Right kidney (tissue), 1 donor: ENCODE measurements around the gene PCDHB10.
"Not testable (repeated sequence)": the region's sequence is repeated elsewhere in the genome, so short reads cannot be mapped to it uniquely, and the experiment has no call there.

Source experiments
- DNase-seq: peaks from one replicate; pipeline ENCODE4 v3.0.0-alpha.2; 2016

Gene PCDHB10

GRCh38 chr5:141184117-141184855, 7.9 kb upstream of the PCDHB10 start:
- not testable (repeated sequence) for DNase-seq

DNA sequence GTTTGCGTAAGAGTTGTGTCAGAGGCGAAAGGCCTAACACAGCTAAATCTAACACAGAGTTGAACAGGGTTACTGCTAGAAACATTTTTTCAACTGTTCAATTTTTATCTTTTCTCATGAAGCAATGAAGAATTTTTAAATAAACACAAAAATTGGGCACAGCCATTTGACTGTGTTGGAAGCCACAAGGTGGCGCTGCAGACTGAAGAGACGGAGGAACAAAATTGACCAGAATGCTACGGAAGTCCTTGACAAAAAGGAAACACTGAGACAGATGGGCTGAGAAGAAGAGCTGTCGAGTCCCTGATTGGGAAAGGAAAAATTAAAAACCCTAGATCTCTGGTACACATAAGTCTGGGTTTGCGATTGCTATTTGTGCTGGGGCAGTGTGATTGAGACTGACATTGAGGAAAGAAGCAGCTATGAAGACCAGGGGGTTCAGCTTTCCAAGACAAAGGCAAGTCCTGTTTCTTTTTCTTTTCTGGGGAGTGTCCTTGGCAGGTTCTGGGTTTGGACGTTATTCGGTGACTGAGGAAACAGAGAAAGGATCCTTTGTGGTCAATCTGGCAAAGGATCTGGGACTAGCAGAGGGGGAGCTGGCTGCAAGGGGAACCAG, 5.1 kb upstream of the PCDHB10 start, which contains the start of gene PCDHB9:
Gene PCDHB9, plus strand, starts transcription at position 265 of the 616 bp plus-strand sequence. Its CDS starts 158 bp downstream, at position 423.
- DNase-seq, result no peak

DNA sequence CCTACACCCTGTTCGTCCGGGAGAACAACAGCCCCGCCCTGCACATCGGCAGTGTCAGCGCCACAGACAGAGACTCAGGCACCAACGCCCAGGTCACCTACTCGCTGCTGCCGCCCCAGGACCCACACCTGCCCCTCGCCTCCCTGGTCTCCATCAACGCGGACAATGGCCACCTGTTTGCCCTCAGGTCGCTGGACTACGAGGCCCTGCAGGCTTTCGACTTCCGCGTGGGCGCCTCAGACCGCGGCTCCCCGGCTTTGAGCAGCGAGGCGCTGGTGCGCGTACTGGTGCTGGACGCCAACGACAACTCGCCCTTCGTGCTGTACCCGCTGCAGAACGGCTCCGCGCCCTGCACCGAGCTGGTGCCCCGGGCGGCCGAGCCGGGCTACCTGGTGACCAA, 3.5 kb upstream of the PCDHB10 start:
- DNase-seq, result not testable (repeated sequence)

- DNase-seq, result not testable (repeated sequence)
Measured at GRCh38 chr5:141189131-141189530, 3.0 kb upstream of the PCDHB10 start.

DNA sequence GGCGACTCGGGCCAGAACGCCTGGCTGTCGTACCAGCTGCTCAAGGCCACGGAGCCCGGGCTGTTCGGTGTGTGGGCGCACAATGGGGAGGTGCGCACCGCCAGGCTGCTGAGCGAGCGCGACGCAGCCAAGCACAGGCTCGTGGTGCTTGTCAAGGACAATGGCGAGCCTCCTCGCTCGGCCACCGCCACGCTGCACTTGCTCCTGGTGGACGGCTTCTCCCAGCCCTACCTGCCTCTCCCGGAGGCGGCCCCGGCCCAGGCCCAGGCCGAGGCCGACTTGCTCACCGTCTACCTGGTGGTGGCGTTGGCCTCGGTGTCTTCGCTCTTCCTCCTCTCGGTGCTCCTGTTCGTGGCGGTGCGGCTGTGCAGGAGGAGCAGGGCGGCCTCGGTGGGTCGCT, 2.2 kb downstream of the PCDHB10 start:
- DNase-seq, result not testable (repeated sequence)

GRCh38 chr5:141196363-141196762, 4.2 kb downstream of the PCDHB10 start:
- DNase-seq, result no peak

- no peak for DNase-seq
Measured at GRCh38 chr5:141199359-141200235, 7.4 kb downstream of the PCDHB10 start, which contains the start of gene PCDHB11. PCDHB11 (plus strand) TSS chr5:141199627; CDS start chr5:141199775, 148 bp downstream.

DNA sequence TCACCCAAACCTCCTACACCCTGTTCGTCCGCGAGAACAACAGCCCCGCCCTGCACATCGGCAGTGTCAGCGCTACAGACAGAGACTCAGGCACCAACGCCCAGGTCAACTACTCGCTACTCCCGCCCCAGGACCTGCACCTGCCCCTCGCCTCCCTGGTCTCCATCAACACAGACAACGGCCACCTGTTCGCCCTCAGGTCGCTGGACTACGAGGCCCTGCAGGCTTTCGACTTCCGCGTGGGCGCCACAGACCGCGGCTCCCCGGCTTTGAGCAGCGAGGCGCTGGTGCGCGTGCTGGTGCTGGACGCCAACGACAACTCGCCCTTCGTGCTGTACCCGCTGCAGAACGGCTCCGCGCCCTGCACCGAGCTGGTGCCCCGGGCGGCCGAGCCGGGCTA, 9.0 kb downstream of the PCDHB10 start:
- DNase-seq, result not testable (repeated sequence)

DNA sequence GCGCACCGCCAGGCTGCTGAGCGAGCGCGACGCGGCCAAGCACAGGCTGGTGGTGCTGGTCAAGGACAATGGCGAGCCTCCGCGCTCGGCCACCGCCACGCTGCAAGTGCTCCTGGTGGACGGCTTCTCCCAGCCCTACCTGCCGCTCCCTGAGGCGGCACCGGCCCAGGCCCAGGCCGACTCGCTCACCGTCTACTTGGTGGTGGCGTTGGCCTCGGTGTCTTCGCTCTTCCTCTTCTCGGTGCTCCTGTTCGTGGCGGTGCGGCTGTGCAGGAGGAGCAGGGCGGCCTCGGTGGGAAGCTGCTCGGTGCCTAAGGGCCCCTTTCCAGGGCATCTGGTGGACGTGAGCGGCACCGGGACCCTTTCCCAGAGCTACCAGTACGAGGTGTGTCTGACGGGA, 9.5 kb downstream of the PCDHB10 start:
- not testable (repeated sequence) for DNase-seq

DNA sequence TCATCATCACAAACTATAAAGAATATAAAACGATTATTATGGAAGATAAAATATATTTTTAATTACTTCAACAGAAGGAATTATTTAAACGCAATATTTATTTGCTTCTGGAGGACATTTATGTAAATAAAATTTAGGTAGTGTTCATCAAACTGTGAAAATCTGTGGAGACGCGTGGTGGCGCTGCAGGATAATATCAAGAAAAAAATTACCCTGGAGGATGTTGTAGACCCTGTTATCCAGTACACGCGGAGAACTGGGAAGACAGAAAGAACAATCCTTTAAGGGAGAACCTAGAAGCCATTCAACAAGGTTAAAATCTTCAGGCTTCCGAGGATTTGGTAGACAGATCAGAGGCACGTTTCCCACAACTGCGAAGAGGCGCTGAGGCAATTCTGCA, 16.3 kb downstream of the PCDHB10 start, which contains the start of gene PCDHB12:
Gene PCDHB12, plus strand, starts transcription at position 242 of the 400 bp plus-strand sequence. CDS start 189 bp downstream, outside the sequence.
- DNase-seq, result no peak

DNA sequence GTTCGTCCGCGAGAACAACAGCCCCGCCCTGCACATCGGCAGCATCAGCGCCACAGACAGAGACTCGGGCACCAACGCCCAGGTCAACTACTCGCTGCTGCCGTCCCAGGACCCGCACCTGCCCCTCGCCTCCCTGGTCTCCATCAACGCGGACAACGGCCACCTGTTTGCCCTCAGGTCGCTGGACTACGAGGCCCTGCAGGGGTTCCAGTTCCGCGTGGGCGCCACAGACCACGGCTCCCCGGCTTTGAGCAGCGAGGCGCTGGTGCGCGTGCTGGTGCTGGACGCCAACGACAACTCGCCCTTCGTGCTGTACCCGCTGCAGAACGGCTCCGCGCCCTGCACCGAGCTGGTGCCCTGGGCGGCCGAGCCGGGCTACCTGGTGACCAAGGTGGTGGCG, 18.1 kb downstream of the PCDHB10 start:
- not testable (repeated sequence) for DNase-seq

DNA sequence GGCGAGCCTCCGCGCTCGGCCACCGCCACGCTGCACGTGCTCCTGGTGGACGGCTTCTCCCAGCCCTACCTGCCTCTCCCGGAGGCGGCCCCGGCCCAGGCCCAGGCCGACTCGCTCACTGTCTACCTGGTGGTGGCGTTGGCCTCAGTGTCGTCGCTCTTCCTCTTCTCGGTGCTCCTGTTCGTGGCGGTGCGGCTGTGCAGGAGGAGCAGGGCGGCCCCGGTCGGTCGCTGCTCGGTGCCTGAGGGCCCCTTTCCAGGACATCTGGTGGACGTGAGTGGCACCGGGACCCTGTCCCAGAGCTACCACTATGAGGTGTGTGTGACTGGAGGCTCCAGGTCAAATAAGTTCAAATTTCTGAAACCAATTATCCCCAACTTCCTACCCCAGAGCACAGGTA, 18.7 kb downstream of the PCDHB10 start:
- not testable (repeated sequence) for DNase-seq

DNA sequence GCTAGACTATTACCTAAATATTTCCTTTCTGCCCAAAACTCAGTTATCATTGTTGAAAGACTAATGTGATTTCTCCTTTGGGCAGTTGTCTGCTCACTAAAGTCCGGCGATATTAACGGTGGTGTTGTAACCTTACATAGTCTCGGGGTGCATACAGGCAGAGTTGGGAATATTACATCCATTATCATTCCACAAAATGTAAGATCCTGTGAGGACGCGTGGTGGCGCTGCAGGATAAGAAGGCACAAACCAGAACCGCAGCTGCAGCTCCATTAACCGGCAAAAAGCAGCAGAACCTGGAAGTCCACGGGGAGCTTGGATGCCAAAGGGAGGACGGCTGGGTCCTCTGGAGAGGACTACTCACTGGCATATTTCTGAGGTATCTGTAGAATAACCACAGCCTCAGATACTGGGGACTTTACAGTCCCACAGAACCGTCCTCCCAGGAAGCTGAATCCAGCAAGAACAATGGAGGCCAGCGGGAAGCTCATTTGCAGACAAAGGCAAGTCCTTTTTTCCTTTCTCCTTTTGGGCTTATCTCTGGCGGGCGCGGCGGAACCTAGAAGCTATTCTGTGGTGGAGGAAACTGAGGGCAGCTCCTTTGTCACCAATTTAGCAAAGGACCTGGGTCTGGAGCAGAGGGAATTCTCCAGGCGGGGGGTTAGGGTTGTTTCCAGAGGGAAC, 21.6 kb downstream of the PCDHB10 start, which contains the start of gene PCDHB13:
Gene PCDHB13, plus strand, starts transcription at position 264 of the 684 bp plus-strand sequence. Its CDS starts 205 bp downstream, at position 469.
- DNase-seq, result peak; percentile 27

GRCh38 chr5:141214583-141214982, 22.4 kb downstream of the PCDHB10 start:
- not testable (repeated sequence) for DNase-seq

- DNase-seq, result not testable (repeated sequence)
Measured at GRCh38 chr5:141215504-141215903, 23.4 kb downstream of the PCDHB10 start.

GRCh38 chr5:141216035-141216434, 23.9 kb downstream of the PCDHB10 start:
- DNase-seq, result not testable (repeated sequence)

DNA sequence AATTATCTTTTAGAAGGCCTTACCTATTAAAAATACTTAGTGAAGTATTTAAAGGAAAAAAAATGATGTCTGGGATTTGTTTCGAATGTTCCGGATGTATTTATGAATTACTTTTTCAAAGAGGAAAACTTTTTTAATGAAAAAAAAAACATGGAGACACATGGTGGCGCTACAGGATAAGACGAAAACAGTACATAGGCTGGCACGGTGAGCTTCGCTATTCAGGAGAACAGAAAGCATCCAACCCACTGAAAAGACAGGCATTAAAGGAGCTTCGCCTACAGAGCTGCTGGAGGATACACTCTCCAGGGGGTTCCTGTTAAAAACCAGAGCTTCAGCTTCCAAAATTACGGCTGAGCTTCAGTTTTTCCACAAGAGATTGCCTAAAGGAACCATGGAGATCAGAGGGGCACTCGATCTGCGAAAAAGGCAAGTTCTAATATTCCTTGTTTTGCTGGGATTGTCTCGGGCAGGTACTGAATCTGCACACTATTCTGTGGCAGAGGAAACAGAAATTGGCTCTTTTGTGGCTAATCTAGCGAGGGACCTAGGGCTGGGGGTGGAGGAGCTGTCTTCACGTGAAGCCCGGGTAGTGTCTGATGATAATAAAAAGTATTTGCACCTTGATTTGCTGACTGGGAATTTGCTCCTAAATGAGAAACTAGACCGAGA, 31.1 kb downstream of the PCDHB10 start, which contains the start of gene PCDHB14:
Gene PCDHB14, plus strand, starts transcription at position 232 of the 672 bp plus-strand sequence. Its CDS starts 163 bp downstream, at position 395.
- DNase-seq, result no peak

GRCh38 chr5:141224844-141225243, 32.7 kb downstream of the PCDHB10 start:
- DNase-seq, result not testable (repeated sequence)

GRCh38 chr5:141225421-141225820, 33.3 kb downstream of the PCDHB10 start:
- DNase-seq, result not testable (repeated sequence)

DNA sequence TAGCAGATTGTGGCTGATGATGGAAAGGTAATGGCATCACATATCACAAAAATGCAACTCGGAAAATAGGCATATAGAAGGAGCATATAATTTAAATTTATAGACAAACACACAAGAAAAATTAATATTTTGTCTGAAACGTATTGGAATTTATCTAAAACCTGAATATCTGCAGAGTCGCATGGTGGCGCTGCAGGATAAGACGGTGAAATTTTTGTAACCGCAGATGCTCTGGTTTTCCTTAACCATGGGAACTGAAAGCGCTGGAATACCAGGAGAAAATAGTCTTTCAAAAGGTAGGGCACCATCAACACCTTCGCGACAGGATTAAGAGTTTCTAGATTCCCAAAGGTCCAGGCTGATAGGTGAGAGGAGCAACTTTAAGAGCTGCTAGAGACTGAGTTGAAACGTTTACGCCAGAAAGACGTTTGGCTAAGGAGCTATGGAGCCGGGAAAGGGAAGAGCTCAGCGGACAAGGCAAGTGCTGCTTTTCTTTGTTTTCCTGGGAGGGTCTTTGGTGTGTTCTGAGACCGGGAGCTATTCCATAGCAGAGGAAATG, 42.0 kb downstream of the PCDHB10 start:
- DNase-seq, result peak; percentile 19
